Measurements from ENCODE around the gene MCTP1. TPM values are rescaled to one million over a fixed set of nuclear protein-coding genes. Genes with fewer than 3 reads are reported as not detected.
A peak's percentile ranks its signal among the peaks of the same experiment; 100 is the strongest.

Gene MCTP1
- polyA plus RNA-seq, 1 donor from 2014 or later: 1.9 TPM

- H3K79me2 ChIP-seq (replicated peaks; ENCODE audit: insufficient read depth, low read length): no peaks in the 10 kb centered on the region
- H3K4me2 ChIP-seq (ENCODE audit: low read length): no peak overlapping the region
- no peak overlapping the region for H3K27ac ChIP-seq (ENCODE audit: low read length)
- H2AFZ ChIP-seq (ENCODE audit: low read depth, low read length): no peak overlapping the region
- H3K27me3 ChIP-seq (ENCODE audit: insufficient read depth, low read depth, low read length): no peaks in the 10 kb centered on the region
- H3F3A ChIP-seq (ENCODE audit: insufficient read depth, low read length, poor library complexity, severe bottlenecking): no peaks in the 10 kb centered on the region
- no peaks in the 10 kb centered on the region for H3K9me2 ChIP-seq (ENCODE audit: insufficient read depth, low read length)
- H3K9me3 ChIP-seq (ENCODE audit: low read length): no peaks in the 10 kb centered on the region
- H3K36me3 ChIP-seq (ENCODE audit: insufficient read depth, low read length): no peaks in the 10 kb centered on the region
- H3K9ac ChIP-seq (ENCODE audit: low read length): no peak overlapping the region
- H4K20me1 ChIP-seq (ENCODE audit: insufficient read depth): no peaks in the 10 kb centered on the region
- H3K4me3 ChIP-seq (ENCODE audit: low read length): no peak overlapping the region
- TF ChIP-seq, protein P1, sequence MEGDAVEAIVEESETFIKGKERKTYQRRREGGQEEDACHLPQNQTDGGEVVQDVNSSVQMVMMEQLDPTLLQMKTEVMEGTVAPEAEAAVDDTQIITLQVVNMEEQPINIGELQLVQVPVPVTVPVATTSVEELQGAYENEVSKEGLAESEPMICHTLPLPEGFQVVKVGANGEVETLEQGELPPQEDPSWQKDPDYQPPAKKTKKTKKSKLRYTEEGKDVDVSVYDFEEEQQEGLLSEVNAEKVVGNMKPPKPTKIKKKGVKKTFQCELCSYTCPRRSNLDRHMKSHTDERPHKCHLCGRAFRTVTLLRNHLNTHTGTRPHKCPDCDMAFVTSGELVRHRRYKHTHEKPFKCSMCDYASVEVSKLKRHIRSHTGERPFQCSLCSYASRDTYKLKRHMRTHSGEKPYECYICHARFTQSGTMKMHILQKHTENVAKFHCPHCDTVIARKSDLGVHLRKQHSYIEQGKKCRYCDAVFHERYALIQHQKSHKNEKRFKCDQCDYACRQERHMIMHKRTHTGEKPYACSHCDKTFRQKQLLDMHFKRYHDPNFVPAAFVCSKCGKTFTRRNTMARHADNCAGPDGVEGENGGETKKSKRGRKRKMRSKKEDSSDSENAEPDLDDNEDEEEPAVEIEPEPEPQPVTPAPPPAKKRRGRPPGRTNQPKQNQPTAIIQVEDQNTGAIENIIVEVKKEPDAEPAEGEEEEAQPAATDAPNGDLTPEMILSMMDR (IDR thresholded peaks at IDR 0.05; ENCODE audit: poor library complexity, severe bottlenecking): no peak
- TF ChIP-seq RAD21 (conservative IDR thresholded peaks at IDR 0.05) (no peak), POLR2AphosphoS5 (IDR thresholded peaks at IDR 0.05) (no peak), EZH2 (IDR thresholded peaks at IDR 0.05; ENCODE audit: borderline replicate concordance, insufficient read depth, low read length, poor library complexity, severe bottlenecking) (no peak), REST (IDR thresholded peaks at IDR 0.05; ENCODE audit: borderline replicate concordance) (no peak), MXI1 (conservative IDR thresholded peaks at IDR 0.05; ENCODE audit: poor library complexity, severe bottlenecking) (no peak), TAF1 (IDR thresholded peaks at IDR 0.05; ENCODE audit: low read depth) (no peak), SMC3 (conservative IDR thresholded peaks at IDR 0.05; ENCODE audit: poor library complexity) (no peak), EP300 (conservative IDR thresholded peaks at IDR 0.05; ENCODE audit: poor library complexity, severe bottlenecking) (no peak)
Measured at GRCh38 chr5:94972268-94972667, 312.6 kb downstream of the MCTP1 start.

- H2AFZ ChIP-seq (ENCODE audit: low read depth, low read length): no peak overlapping the region
- no peaks in the 10 kb centered on the region for H3K9me2 ChIP-seq (ENCODE audit: insufficient read depth, low read length)
- no peak overlapping the region for H3K4me2 ChIP-seq (ENCODE audit: low read length)
- no peaks in the 10 kb centered on the region for H3F3A ChIP-seq (ENCODE audit: insufficient read depth, low read length, poor library complexity, severe bottlenecking)
- H3K27ac ChIP-seq (ENCODE audit: low read length): no peak overlapping the region
- no peak overlapping the region for H3K4me3 ChIP-seq (ENCODE audit: low read length)
- no peaks in the 10 kb centered on the region for H3K9me3 ChIP-seq (ENCODE audit: low read length)
- no peak overlapping the region for H3K9ac ChIP-seq (ENCODE audit: low read length)
- H3K79me2 ChIP-seq (replicated peaks; ENCODE audit: insufficient read depth, low read length): no peaks in the 10 kb centered on the region
- H4K20me1 ChIP-seq (ENCODE audit: insufficient read depth): no peaks in the 10 kb centered on the region
- TF ChIP-seq SMC3 (conservative IDR thresholded peaks at IDR 0.05; ENCODE audit: poor library complexity) (peak; percentile 56), RAD21 (conservative IDR thresholded peaks at IDR 0.05) (peak; percentile 61), POLR2AphosphoS5 (IDR thresholded peaks at IDR 0.05) (no peak), MXI1 (conservative IDR thresholded peaks at IDR 0.05; ENCODE audit: poor library complexity, severe bottlenecking) (no peak), EP300 (conservative IDR thresholded peaks at IDR 0.05; ENCODE audit: poor library complexity, severe bottlenecking) (no peak), TAF1 (IDR thresholded peaks at IDR 0.05; ENCODE audit: low read depth) (no peak), EZH2 (IDR thresholded peaks at IDR 0.05; ENCODE audit: borderline replicate concordance, insufficient read depth, low read length, poor library complexity, severe bottlenecking) (no peak), REST (IDR thresholded peaks at IDR 0.05; ENCODE audit: borderline replicate concordance) (no peak)
- TF ChIP-seq, protein P1 (IDR thresholded peaks at IDR 0.05; ENCODE audit: poor library complexity, severe bottlenecking): peak; percentile 57
- no peaks in the 10 kb centered on the region for H3K27me3 ChIP-seq (ENCODE audit: insufficient read depth, low read depth, low read length)
- H3K36me3 ChIP-seq (ENCODE audit: insufficient read depth, low read length): no peaks in the 10 kb centered on the region
Measured at GRCh38 chr5:94969174-94969573, 315.7 kb downstream of the MCTP1 start.

All from neural cell (in vitro differentiated cells).